Neural progenitor cell (in vitro differentiated cells): ENCODE results near the gene SNAPIN. TPM values are rescaled to one million over a fixed set of nuclear protein-coding genes. Genes with fewer than 3 reads are reported as not detected.

Experiments used
- DNase-seq: peaks from one replicate; pipeline ENCODE4 v3.0.0-alpha.2; 2016; ENCODE audit warnings: low spot score
- H2AFZ ChIP-seq: fragments of 200-600 bp; sonication (generic); replicated peaks from 2 replicates; pipeline ENCODE4 v1.6.1; 2016; ENCODE audit warnings: antibody characterized with exemption
- H3F3A ChIP-seq: fragments of 200-600 bp; sonication (generic); 2 replicates; pipeline ENCODE4 v1.6.1; 2016; ENCODE audit warnings: antibody characterized with exemption, low read depth
- H3K27ac ChIP-seq: fragments of 200-600 bp; sonication (generic); 2 replicates; pipeline ENCODE4 v1.5.1; 2016; ENCODE audit warnings: mild to moderate bottlenecking
- H3K27me3 ChIP-seq: fragments of 200-600 bp; sonication (generic); 2 replicates; pipeline ENCODE4 v1.6.1; 2016; ENCODE audit warnings: mild to moderate bottlenecking, moderate library complexity
- H3K36me3 ChIP-seq: fragments of 200-600 bp; sonication (generic); 2 replicates; pipeline ENCODE4 v1.5.1; 2016
- H3K4me1 ChIP-seq: fragments of 200-600 bp; sonication (generic); 2 replicates; pipeline ENCODE4 v1.6.1; 2016; ENCODE audit warnings: mixed run types
- H3K4me2 ChIP-seq: fragments of 200-600 bp; sonication (generic); 2 replicates; pipeline ENCODE4 v1.6.1; 2016
- H3K4me3 ChIP-seq: fragments of 200-600 bp; sonication (generic); 2 replicates; pipeline ENCODE4 v1.5.1; 2016
- H3K79me2 ChIP-seq: fragments of 200-600 bp; sonication (generic); 2 replicates; pipeline ENCODE4 v1.6.1; 2016; ENCODE audit warnings: low read depth
- H3K9ac ChIP-seq: fragments of 200-600 bp; sonication (generic); 2 replicates; pipeline ENCODE4 v1.6.1; 2016
- H3K9me3 ChIP-seq: fragments of 200-600 bp; sonication (generic); 2 replicates; pipeline ENCODE4 v1.5.1; 2016; ENCODE audit warnings: low read depth
- H4K20me1 ChIP-seq: fragments of 200-600 bp; sonication (generic); 2 replicates; pipeline ENCODE4 v1.6.1; 2016; ENCODE audit warnings: low read depth
- H3K27ac Mint-ChIP-seq: 3 replicates; pipeline ENCODE4 v1.8.0; 2021; ENCODE audit warnings: mixed read lengths
- H3K27me3 Mint-ChIP-seq: 2 replicates; pipeline ENCODE4 v1.8.0; 2022; ENCODE audit warnings: low read depth, mild to moderate bottlenecking, inconsistent platforms, moderate library complexity, mixed read lengths; ENCODE audit not compliant: insufficient read depth
- H3K36me3 Mint-ChIP-seq: 3 replicates; pipeline ENCODE4 v1.8.0; 2021; ENCODE audit warnings: mixed read lengths
- H3K4me1 Mint-ChIP-seq: 3 replicates; pipeline ENCODE4 v1.8.0; 2021; ENCODE audit warnings: mixed read lengths
- H3K4me3 Mint-ChIP-seq: 3 replicates; pipeline ENCODE4 v1.8.0; 2021; ENCODE audit warnings: mild to moderate bottlenecking, moderate library complexity, mixed read lengths
- H3K9me3 Mint-ChIP-seq: 3 replicates; pipeline ENCODE4 v1.8.0; 2020; ENCODE audit warnings: mixed read lengths
- CTCF ChIP-seq: fragments of 200-600 bp; sonication (generic); IDR thresholded peaks from 2 replicates; pipeline ENCODE4 v1.5.1; 2017; ENCODE audit warnings: antibody characterized with exemption, mild to moderate bottlenecking
- EZH2 ChIP-seq: fragments of 200-600 bp; sonication (generic); IDR thresholded peaks from 2 replicates; pipeline ENCODE4 v1.6.1; 2017; ENCODE audit warnings: antibody characterized with exemption, mild to moderate bottlenecking, moderate library complexity
- EZH2phosphoT487 ChIP-seq: fragments of 200-600 bp; sonication (generic); IDR thresholded peaks from 2 replicates; pipeline ENCODE4 v1.6.1; 2017; ENCODE audit warnings: antibody characterized with exemption
- total RNA-seq: library from RNA; depleted of rRNA; stranded (reverse); fragments of >200 nt; gene quantifications from 2 replicates; pipeline ENCODE4 v1.2.3, GENCODE V29; 2015; ENCODE audit warnings: low replicate concordance

SNAPIN gene
- total RNA-seq, 1 donor from 2014 or later: 52.4 TPM

GRCh38 chr1:153688276-153688675 lies 29.8 kb downstream of the SNAPIN start:
- Histone ChIP-seq H3K27ac (no peak overlapping the region), H3K27me3 (no peaks in the 10 kb centered on the region), H3K9me3 (no peaks in the 10 kb centered on the region), H3K4me3 (no peak overlapping the region), H3K4me2 (no peak overlapping the region), H3K9ac (no peak overlapping the region), H3K4me1 (no peaks in the 10 kb centered on the region), H3F3A (no peaks in the 10 kb centered on the region), H3K79me2 (no peaks in the 10 kb centered on the region), H2AFZ (no peak overlapping the region), H3K36me3 (no peaks in the 10 kb centered on the region), H4K20me1 (no peaks in the 10 kb centered on the region)
- peak overlapping the region; percentile 15 for H3K27ac Mint-ChIP-seq
- peaks cover 13% of the 10 kb centered on the region for H3K27me3 Mint-ChIP-seq
- peaks cover 19% of the 10 kb centered on the region for H3K4me1 Mint-ChIP-seq
- H3K4me3 Mint-ChIP-seq: no peak overlapping the region
- TF ChIP-seq EZH2phosphoT487 (no peak), EZH2 (no peak), CTCF (no peak)
- DNase-seq: no peak
- no peaks in the 10 kb centered on the region for H3K9me3 Mint-ChIP-seq
- no peaks in the 10 kb centered on the region for H3K36me3 Mint-ChIP-seq

- no peaks in the 10 kb centered on the region for H3F3A ChIP-seq
- no peaks in the 10 kb centered on the region for H3K79me2 ChIP-seq
- no peak for DNase-seq
- H3K27me3 ChIP-seq: no peaks in the 10 kb centered on the region
- H3K36me3 ChIP-seq: no peaks in the 10 kb centered on the region
- H3K4me3 ChIP-seq: no peak overlapping the region
- Mint-ChIP-seq H3K4me1 (peaks cover 19% of the 10 kb centered on the region), H3K27ac (no peak overlapping the region), H3K36me3 (no peaks in the 10 kb centered on the region), H3K27me3 (peaks cover 13% of the 10 kb centered on the region), H3K4me3 (no peak overlapping the region), H3K9me3 (no peaks in the 10 kb centered on the region)
- no peaks in the 10 kb centered on the region for H3K9me3 ChIP-seq
- no peak overlapping the region for H3K27ac ChIP-seq
- no peaks in the 10 kb centered on the region for H4K20me1 ChIP-seq
- H3K4me2 ChIP-seq: no peak overlapping the region
- H3K9ac ChIP-seq: no peak overlapping the region
- no peak overlapping the region for H2AFZ ChIP-seq
- no peaks in the 10 kb centered on the region for H3K4me1 ChIP-seq
- TF ChIP-seq CTCF (no peak), EZH2 (no peak), EZH2phosphoT487 (no peak)
These were observed 30.3 kb downstream of the SNAPIN start for GRCh38 chr1:153688736-153689328.

- Histone ChIP-seq H3F3A (peaks cover 9% of the 10 kb centered on the region), H4K20me1 (no peaks in the 10 kb centered on the region), H3K79me2 (no peaks in the 10 kb centered on the region), H3K9me3 (no peaks in the 10 kb centered on the region), H3K4me1 (peaks cover 17% of the 10 kb centered on the region), H3K36me3 (no peaks in the 10 kb centered on the region), H3K9ac (no peak overlapping the region), H3K27me3 (no peaks in the 10 kb centered on the region), H2AFZ (no peak overlapping the region), H3K4me2 (no peak overlapping the region), H3K27ac (no peak overlapping the region), H3K4me3 (no peak overlapping the region)
- H3K27me3 Mint-ChIP-seq: peaks cover 5% of the 10 kb centered on the region
- H3K4me3 Mint-ChIP-seq: no peak overlapping the region
- H3K27ac Mint-ChIP-seq: no peak overlapping the region
- H3K4me1 Mint-ChIP-seq: peaks cover 14% of the 10 kb centered on the region
- no peaks in the 10 kb centered on the region for H3K36me3 Mint-ChIP-seq
- no peak for DNase-seq
- H3K9me3 Mint-ChIP-seq: no peaks in the 10 kb centered on the region
- TF ChIP-seq CTCF (no peak), EZH2phosphoT487 (no peak), EZH2 (no peak)
These were observed 35.0 kb downstream of the SNAPIN start for GRCh38 chr1:153693466-153693865.
